NCI-H82 treated with DMSO at 0.1 percent for 48 hours (cell line): ENCODE measurements around the gene GALP.
"Not testable (repeated sequence)": the region's sequence is repeated elsewhere in the genome, so short reads cannot be mapped to it uniquely, and the experiment has no call there.

Source experiments
- DNase-seq: peaks from one replicate; lab custom pipeline; 2025; ENCODE audit not compliant: unreplicated experiment; lab: John Stamatoyannopoulos, UW

Gene GALP

DNA sequence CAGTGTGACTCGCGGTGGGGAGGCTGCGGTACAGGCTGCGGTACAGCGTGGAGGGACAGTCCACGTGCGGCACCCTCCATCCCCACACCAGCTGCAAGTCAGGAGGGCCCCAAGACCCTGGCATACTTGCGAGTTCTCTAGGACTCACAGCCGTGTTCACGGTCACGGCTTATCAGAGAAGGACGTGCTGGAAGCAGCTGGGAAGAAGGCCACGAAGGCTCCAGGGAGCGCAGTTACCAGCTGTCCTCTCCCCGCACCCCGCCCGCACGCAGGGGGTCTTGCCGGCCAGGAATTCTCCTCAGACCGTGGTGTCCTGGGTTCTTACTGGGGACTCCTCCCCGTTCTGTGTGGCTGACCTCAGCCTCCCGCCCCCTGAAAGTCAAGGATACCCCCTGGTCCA is 28.5 kb upstream of the GALP start:
- DNase-seq = no peak

- DNase-seq = no peak
These were observed 27.7 kb upstream of the GALP start for GRCh38 chr19:56148096-56148495.

DNA sequence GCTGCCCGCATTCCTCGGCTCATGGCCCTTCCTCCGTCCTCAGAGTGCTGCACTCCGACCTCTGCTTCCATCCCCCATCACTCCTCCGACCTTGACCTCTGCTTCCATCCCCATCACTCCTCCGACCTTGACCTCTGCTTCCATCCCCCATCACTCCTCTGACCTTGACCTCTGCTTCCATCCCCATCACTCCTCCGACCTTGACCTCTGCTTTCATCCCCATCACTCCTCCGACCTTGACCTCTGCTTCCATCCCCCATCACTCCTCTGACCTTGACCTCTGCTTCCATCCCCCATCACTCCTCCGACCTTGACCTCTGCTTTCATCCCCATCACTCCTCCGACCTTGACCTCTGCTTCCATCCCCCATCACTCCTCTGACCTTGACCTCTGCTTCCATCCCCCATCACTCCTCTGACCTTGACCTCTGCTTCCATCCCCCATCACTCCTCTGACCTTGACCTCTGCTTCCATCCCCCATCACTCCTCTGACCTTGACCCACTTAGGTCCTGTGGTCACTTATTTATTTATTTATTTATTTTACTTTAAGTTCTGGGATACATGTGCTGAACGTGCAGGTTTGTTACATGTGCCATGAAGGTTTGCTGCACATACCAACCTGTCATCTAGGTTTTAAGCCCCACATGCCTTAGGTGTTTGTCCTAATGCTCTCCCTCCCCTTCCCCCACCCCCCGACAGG is 26.7 kb upstream of the GALP start:
- not testable (repeated sequence) for DNase-seq

GRCh38 chr19:56149656-56150038 is 26.2 kb upstream of the GALP start:
- DNase-seq = no peak

GRCh38 chr19:56150358-56150757 is 25.4 kb upstream of the GALP start:
- DNase-seq = no peak

GRCh38 chr19:56152644-56153043 is 23.2 kb upstream of the GALP start:
- DNase-seq = peak; percentile 19

- DNase-seq = no peak
These were observed 22.3 kb upstream of the GALP start for GRCh38 chr19:56153507-56153906.

- DNase-seq = no peak
These were observed 20.6 kb upstream of the GALP start for GRCh38 chr19:56155124-56155687.

GRCh38 chr19:56156768-56157167 is 19.0 kb upstream of the GALP start:
- no peak for DNase-seq

DNA sequence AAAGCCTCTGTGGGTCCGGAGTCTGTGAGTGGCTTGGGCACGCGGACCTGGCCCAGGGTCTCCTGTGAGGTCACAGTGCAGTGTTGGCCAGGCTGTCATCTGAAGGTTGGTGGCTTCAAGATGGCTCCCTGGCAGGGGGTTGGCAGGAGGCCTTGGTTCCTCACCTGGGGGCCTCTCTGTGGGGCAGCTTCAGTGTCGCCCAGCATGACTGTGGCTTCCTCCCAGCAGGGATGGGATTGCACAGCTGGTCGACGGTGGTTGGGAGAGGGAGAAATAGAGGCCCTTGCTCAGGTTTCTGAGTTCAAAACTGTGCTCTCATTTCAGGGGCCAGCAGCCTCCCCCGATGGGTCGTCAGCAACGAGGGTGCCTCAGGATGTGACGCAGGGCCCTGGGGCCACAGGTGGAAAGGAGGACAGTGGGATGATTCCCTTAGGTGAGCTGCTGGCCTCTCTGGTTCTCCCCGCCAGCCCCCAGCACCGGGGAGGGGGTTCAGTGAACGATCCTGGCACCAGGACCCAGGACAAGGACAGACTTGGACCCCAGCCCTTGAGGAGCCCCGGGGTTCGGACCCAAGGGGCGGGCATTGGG is 17.5 kb upstream of the GALP start:
- DNase-seq = no peak

DNA sequence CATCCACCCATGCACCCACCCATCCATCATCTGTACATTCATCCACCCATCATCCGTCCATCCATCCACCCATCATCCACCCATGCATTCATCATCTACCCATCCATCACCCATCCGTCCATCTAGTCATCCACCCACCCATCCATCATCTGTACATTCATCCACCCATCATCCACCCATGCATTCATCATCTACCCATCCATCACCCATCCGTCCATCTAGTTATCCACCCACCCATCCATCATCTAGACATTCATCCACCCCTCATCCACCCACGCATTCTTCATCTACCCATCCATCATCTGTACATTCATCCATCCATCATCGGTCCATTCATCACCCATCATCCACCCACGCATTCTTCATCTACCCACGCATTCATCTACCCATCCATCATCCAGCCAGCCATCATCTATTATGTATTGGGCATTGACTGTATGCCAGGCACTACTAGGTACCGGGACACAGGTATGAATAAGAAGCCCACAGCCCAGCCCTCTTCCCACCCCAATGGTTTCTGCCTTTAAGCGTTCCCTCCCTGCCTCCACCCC is 16.7 kb upstream of the GALP start:
- DNase-seq = no peak

DNA sequence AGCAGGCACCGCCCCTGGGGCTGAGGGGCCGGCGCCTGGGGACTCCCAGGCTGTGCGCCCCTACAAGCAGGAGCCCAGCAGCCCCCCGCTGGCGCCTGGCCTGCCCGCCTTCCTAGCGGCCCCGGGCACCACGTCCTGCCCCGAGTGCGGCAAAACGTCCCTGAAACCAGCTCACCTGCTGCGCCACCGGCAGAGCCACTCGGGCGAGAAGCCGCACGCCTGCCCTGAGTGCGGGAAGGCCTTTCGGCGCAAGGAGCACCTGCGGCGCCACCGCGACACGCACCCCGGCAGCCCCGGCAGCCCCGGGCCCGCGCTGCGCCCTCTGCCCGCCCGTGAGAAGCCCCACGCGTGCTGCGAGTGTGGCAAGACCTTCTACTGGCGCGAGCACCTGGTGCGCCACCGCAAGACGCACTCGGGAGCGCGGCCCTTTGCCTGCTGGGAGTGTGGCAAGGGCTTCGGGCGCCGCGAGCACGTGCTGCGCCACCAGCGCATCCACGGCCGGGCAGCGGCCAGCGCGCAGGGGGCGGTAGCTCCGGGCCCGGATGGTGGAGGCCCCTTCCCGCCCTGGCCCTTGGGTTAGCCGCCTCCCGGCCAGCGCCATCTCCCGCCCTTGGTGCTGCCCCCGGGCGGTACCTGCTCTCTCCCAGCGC is 16.1 kb upstream of the GALP start:
- no peak for DNase-seq

DNA sequence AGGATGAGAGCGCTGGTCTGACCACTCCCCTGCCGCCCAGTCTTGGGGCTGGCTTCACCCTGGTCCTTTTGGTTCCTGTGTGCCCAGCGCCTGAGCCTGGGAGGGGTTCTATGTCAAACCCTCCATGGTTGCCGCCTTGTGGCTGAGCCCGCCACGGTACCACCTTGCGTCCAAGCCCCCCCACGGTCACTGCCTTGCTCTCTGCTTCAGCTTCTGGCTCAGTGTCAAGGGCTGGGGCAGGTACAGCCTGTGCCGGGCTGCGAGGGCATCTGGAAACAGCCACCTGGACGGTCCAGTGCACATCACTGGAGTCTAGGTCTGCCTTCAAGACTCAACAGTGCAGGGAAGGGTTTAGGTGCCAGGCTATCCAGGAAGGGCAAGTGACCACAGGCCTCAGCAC is 14.3 kb upstream of the GALP start:
- DNase-seq = no peak

GRCh38 chr19:56162258-56162657 is 13.6 kb upstream of the GALP start:
- DNase-seq = no peak

DNA sequence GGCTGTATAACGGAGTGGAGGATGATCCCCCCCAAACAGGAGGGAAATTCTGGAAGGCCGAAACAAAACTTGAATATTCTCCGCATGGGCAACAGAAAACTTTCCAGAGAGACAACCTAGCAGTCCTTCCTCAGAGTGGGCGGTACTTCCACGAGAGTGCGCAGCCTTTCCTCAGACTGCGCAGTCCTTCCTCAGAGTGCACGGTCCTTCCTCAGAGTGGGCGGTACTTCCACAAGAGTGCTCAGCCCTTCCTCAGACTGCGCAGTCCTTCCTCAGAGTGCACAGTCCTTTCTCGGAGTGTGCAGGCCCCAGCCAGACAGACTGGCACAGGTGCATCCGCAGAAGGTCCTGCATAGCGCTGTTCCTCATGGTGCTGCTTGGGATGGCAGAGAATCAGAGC is 12.7 kb upstream of the GALP start:
- DNase-seq = no peak

DNA sequence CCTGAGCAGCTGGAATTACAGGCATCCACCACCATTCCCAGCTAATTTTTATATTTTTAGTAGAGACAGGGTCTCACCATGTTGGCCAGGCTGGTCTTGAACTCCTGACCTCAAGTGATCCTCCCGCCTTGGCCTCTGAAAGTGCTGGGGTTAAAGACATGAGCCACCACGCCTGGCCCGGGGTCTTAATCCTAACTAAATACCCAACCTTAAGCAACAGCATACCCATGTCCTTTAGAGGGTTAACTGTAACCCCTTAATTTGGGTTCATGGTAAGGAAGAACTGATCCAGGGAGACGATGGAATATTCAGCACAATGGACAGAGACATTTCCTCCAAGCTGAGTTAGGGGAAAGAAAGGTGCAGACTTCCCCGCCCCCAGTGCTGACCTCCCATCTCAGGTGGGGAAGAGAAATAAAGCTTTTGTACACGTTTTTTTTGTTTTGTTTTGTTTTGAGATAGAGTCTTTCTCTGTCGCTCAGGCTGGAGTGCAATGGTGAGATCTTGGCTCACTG is 8.7 kb upstream of the GALP start:
- DNase-seq = no peak

DNA sequence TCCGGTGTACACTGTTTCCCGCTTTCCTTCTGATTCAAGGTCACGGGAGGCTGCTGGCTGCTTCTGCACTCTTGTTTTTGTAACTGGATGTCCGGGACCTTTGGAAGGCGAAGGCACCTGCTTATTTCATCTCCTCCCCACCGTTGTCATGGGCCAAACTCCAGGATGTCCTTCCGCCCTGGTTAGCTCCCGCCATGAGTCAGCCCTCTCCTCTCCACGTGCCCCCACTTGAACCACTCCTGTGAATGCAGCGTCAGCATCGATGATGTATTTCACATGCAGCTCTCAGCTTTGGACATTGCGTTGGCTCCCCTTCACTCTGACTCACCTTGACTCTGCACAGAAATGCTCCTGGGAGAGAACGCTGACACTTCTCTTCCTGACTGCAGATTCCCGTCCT is 5.5 kb upstream of the GALP start:
- no peak for DNase-seq

- DNase-seq = no peak
These were observed 1.7 kb upstream of the GALP start for GRCh38 chr19:56174086-56174485.

DNA sequence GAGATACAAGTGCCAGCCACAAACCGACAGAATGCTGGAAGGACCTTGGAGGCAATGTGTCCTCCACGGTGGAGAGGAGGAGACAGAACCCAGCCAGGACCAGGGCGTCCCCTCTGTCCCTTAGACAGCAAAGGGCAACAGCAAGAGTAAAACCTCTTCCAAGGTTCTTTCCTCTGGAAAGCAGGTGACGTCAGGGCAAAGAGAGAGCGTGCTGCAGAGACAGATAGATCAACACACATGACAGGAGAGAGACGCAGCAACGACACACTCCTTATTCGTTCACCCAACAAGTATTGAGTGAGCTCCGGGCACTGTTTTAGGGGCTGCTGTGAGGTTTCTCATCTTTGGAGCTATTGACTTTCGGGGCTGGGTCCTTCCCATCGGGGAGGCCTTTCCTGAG is 1.3 kb upstream of the GALP start:
- DNase-seq = no peak

DNA sequence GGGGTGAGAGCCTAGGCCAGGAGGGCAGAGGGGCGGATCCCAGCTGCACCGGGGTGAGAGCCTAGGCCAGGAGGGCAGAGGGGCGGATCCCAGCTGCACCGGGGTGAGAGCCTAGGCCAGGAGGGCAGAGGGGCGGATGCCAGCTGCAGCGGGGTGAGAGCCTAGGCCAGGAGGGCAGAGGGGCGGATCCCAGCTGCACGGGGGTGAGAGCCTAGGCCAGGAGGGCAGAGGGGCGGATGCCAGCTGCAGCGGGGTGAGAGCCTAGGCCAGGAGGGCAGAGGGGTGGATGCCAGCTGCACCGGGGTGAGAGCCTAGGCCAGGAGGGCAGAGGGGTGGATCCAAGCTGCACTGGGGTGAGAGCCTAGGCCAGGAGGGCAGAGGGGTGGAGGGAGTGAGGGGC is 502 bp downstream of the GALP start:
- DNase-seq = not testable (repeated sequence)

GRCh38 chr19:56176881-56177280 is 1.1 kb downstream of the GALP start:
- no peak for DNase-seq
